D721Med (cell line): ENCODE data around the gene U2AF1.
"Not testable (repeated sequence)": the region's sequence is repeated elsewhere in the genome, so short reads cannot be mapped to it uniquely, and the experiment has no call there.

ENCODE experiments used
- DNase-seq: peaks from one replicate; pipeline ENCODE4 v3.0.0; 2011; ENCODE audit warnings: low spot score; ENCODE audit not compliant: insufficient read length
- FAIRE-seq: peaks from 2 replicates; lab custom pipeline; 2011; peaks lifted over from hg19 to GRCh38; lab: Jason Lieb, UNC

Gene U2AF1

GRCh38 chr21:43082587-43083300, 24.6 kb downstream of the U2AF1 start:
- DNase-seq, FAIRE-seq: not testable (repeated sequence)

GRCh38 chr21:43076643-43077042, 30.7 kb downstream of the U2AF1 start:
- not testable (repeated sequence) for DNase-seq, FAIRE-seq

DNA sequence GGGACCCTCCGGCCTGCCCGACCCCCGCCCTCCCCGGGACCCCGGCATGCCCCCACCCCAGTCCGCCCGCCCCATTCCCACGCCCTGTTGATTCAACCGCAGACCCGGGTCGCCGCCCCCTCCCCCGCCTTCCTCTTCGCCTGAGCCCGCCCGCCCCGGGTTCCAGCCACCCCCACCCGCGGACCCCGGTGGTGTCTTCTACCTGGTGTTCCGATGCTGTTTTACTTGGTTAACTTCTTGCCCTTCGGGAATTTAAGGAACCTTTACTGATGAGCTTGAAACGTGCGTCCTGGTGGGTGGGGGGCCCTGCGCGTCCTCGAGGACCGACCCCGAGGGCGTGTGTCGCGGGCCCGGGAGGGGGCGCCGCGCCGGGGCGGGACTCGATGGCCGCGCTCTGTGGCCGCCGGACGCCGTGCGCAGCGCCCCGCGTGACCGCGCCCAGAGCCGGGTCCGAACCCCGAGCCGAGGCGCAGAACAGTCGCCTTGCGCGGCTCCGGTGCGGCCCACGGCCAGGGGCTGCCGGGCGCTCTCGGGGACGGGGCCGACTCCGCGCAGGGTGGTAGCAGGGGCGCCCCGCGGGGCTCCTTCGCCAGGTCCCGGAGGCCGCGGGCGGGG, 31.2 kb downstream of the U2AF1 start:
- DNase-seq, FAIRE-seq: not testable (repeated sequence)

DNA sequence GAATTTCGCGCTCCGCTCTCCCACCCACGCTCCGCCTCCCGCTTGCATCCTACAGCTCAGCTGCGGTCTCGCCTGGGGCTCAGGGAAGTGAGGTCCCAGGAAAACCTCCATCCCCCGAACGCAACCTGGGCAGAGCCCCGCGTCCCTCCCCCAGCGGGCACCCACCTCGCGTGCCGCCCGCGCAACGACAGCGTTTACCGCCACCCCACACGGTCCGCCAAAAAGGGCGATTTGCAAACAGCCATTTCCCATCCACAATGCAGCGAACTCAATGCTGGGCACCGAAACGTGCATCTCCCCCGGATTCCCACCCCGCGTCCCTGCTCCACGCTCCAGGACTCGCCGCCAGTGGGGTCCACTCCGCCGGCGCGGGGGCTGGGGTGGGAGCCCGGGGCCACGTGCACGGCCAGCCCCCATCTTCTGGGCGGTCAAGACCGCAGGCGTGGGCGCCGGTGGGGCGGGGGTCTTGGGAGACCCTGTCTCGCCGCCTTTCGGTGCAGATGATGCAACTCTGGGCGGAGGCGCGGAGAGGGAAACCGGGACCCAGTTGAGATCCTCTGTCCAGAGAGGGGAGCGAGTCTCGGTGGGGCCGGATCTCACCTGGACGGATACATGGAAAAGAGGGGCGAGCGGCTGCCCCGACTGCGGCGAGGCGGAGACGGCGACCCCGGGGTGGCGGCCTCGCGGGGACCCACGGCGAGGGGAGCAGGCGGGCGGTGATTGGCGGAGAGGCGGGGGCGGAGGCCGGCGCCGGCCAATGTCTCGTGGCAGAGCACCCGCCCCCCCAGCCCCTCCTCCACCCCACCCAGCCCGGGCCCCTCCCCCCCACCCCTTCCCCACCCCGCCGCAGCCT, 32.0 kb downstream of the U2AF1 start, which contains the start of gene CBS:
CBS (minus strand) TSS at position 666 of the 853 bp plus-strand sequence. CDS start 3,642 bp downstream, outside the sequence.
- not testable (repeated sequence) for DNase-seq, FAIRE-seq

- FAIRE-seq, DNase-seq: not testable (repeated sequence)
These were observed 32.8 kb downstream of the U2AF1 start for GRCh38 chr21:43074401-43075169.

DNA sequence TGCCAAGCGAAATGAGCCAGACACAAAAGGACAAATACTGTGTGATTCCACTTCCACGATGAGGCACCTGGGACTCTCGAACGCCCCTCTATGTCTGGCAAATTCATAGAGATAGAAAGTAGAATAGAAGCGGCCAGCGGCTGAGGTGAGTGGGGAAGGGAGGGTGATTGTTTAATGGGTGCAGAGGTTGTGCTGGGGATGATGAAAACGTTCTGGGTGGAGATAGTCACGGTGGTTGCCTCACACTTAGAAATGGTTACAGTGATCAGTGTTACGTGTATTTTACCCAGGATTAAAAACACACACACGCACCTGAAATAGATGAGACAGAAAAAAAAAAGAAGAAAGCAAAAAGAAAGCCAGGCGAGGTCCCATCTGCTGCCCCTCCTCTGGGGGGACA, 34.6 kb downstream of the U2AF1 start:
- not testable (repeated sequence) for FAIRE-seq, DNase-seq

- FAIRE-seq, DNase-seq: not testable (repeated sequence)
These were observed 37.7 kb downstream of the U2AF1 start for GRCh38 chr21:43069682-43070081.

- FAIRE-seq, DNase-seq: not testable (repeated sequence)
These were observed 39.3 kb downstream of the U2AF1 start for GRCh38 chr21:43068065-43068464.

- not testable (repeated sequence) for DNase-seq, FAIRE-seq
These were observed 40.7 kb downstream of the U2AF1 start for GRCh38 chr21:43066690-43067089.

DNA sequence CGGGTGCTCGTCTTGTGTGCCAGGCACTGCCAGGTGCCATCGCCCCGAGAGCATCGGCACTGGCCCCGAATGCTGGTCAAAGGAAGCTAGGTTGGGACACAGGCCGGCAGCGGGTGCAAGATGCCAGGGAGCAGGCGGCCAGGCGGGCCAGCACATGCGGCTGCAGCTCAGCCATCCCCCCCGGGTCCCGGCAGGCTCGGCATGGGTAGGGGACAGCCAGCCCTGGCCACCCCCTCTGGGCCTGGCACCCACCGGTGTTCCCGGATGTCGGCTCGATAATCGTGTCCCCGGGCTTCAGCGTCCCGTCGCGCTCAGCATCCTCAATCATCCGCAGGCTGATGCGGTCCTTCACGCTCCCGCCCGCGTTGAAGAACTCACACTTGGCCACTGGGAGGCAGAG, 41.4 kb downstream of the U2AF1 start:
- FAIRE-seq, DNase-seq: not testable (repeated sequence)

GRCh38 chr21:43064265-43064917, 43.0 kb downstream of the U2AF1 start:
- FAIRE-seq, DNase-seq: not testable (repeated sequence)

GRCh38 chr21:43062955-43063664, 44.3 kb downstream of the U2AF1 start:
- not testable (repeated sequence) for FAIRE-seq, DNase-seq

- not testable (repeated sequence) for FAIRE-seq, DNase-seq
These were observed 54.3 kb downstream of the U2AF1 start for GRCh38 chr21:43053112-43053511.

GRCh38 chr21:43045876-43046821, 61.2 kb downstream of the U2AF1 start:
- not testable (repeated sequence) for FAIRE-seq, DNase-seq

- FAIRE-seq, DNase-seq: not testable (repeated sequence)
These were observed 62.0 kb downstream of the U2AF1 start for GRCh38 chr21:43045165-43045875.

- not testable (repeated sequence) for FAIRE-seq, DNase-seq
These were observed 62.8 kb downstream of the U2AF1 start for GRCh38 chr21:43044547-43044946.
